GOT3 (cell line): ENCODE measurements around the gene EEF1G.
A peak's percentile ranks its signal among the peaks of the same experiment; 100 is the strongest.

Experiments
- DNase-seq: peaks from one replicate; lab custom pipeline; 2025; ENCODE audit warnings: mixed read lengths; lab: John Stamatoyannopoulos, UW

The EEF1G gene

GRCh38 chr11:62539238-62539925 lies 34.3 kb downstream of the EEF1G start:
- peak; percentile 67 for DNase-seq

- no peak for DNase-seq
These were observed 35.0 kb downstream of the EEF1G start for GRCh38 chr11:62538470-62539237.

- no peak for DNase-seq
These were observed 37.3 kb downstream of the EEF1G start for GRCh38 chr11:62536301-62536957.

- DNase-seq: no peak
These were observed 37.9 kb downstream of the EEF1G start for GRCh38 chr11:62535802-62536201.

- no peak for DNase-seq
These were observed 38.7 kb downstream of the EEF1G start for GRCh38 chr11:62534779-62535545.

- DNase-seq: no peak
These were observed 41.6 kb downstream of the EEF1G start for GRCh38 chr11:62532096-62532495.

GRCh38 chr11:62516736-62517371 lies 56.8 kb downstream of the EEF1G start:
- no peak for DNase-seq

- DNase-seq: no peak
These were observed 59.5 kb downstream of the EEF1G start for GRCh38 chr11:62514151-62514550.

GRCh38 chr11:62513626-62514025 lies 60.1 kb downstream of the EEF1G start:
- no peak for DNase-seq

- no peak for DNase-seq
These were observed 60.7 kb downstream of the EEF1G start for GRCh38 chr11:62512961-62513360.
